ENCODE measurements around the gene FBXO10.

The FBXO10 gene

GRCh38 chr9:37542488-37542887, 33.7 kb downstream of the FBXO10 start:
- Histone ChIP-seq H3K4me3 (ENCODE audit: low read length, poor library complexity, severe bottlenecking) (no peak overlapping the region), H3K9me2 (replicated peaks; ENCODE audit: low read depth, low read length) (no peaks in the 10 kb centered on the region), H3K4me1 (ENCODE audit: insufficient read depth, low read length, poor library complexity, severe bottlenecking) (no peaks in the 10 kb centered on the region), H3K79me2 (ENCODE audit: insufficient read depth, low read length) (no peaks in the 10 kb centered on the region), H3K4me2 (ENCODE audit: low read depth, low read length, poor library complexity, severe bottlenecking) (no peak overlapping the region), H2AFZ (ENCODE audit: low read length) (no peak overlapping the region), H4K20me1 (ENCODE audit: insufficient read depth, low read length, poor library complexity, severe bottlenecking) (no peaks in the 10 kb centered on the region), H3K9ac (ENCODE audit: low read depth, low read length, poor library complexity, severe bottlenecking) (no peak overlapping the region), H3K36me3 (ENCODE audit: insufficient read depth, low read length) (peaks cover 37% of the 10 kb centered on the region; the same call in 1 of the 2 replicates), H3K27me3 (ENCODE audit: insufficient read depth, low read length, poor library complexity, severe bottlenecking) (no peaks in the 10 kb centered on the region), H3K9me3 (ENCODE audit: insufficient read depth, low read depth, low read length) (no peaks in the 10 kb centered on the region), H3F3A (ENCODE audit: low read depth) (no peaks in the 10 kb centered on the region)
- TF ChIP-seq CTCF (conservative IDR thresholded peaks at IDR 0.05; ENCODE audit: low read length) = no peak
- no peak for TF ChIP-seq EZH2phosphoT487 (IDR thresholded peaks at IDR 0.05; ENCODE audit: borderline replicate concordance)

GRCh38 chr9:37541465-37541864, 34.7 kb downstream of the FBXO10 start:
- no peaks in the 10 kb centered on the region for H3K9me3 ChIP-seq (ENCODE audit: insufficient read depth, low read depth, low read length)
- no peak overlapping the region for H3K4me2 ChIP-seq (ENCODE audit: low read depth, low read length, poor library complexity, severe bottlenecking)
- no peaks in the 10 kb centered on the region for H3F3A ChIP-seq (ENCODE audit: low read depth)
- TF ChIP-seq CTCF (conservative IDR thresholded peaks at IDR 0.05; ENCODE audit: low read length) = no peak
- no peak for TF ChIP-seq EZH2phosphoT487 (IDR thresholded peaks at IDR 0.05; ENCODE audit: borderline replicate concordance)
- no peak overlapping the region for H3K4me3 ChIP-seq (ENCODE audit: low read length, poor library complexity, severe bottlenecking)
- H3K27me3 ChIP-seq (ENCODE audit: insufficient read depth, low read length, poor library complexity, severe bottlenecking) = no peaks in the 10 kb centered on the region
- H3K36me3 ChIP-seq (ENCODE audit: insufficient read depth, low read length) = peaks cover 48% of the 10 kb centered on the region; the same call in 1 of the 2 replicates
- no peaks in the 10 kb centered on the region for H3K79me2 ChIP-seq (ENCODE audit: insufficient read depth, low read length)
- H3K4me1 ChIP-seq (ENCODE audit: insufficient read depth, low read length, poor library complexity, severe bottlenecking) = no peaks in the 10 kb centered on the region
- no peak overlapping the region for H2AFZ ChIP-seq (ENCODE audit: low read length)
- H4K20me1 ChIP-seq (ENCODE audit: insufficient read depth, low read length, poor library complexity, severe bottlenecking) = no peaks in the 10 kb centered on the region
- H3K9ac ChIP-seq (ENCODE audit: low read depth, low read length, poor library complexity, severe bottlenecking) = no peak overlapping the region
- H3K9me2 ChIP-seq (replicated peaks; ENCODE audit: low read depth, low read length) = no peaks in the 10 kb centered on the region

GRCh38 chr9:37540634-37541033, 35.5 kb downstream of the FBXO10 start:
- no peaks in the 10 kb centered on the region for H3F3A ChIP-seq (ENCODE audit: low read depth)
- no peaks in the 10 kb centered on the region for H3K79me2 ChIP-seq (ENCODE audit: insufficient read depth, low read length)
- no peaks in the 10 kb centered on the region for H3K27me3 ChIP-seq (ENCODE audit: insufficient read depth, low read length, poor library complexity, severe bottlenecking)
- no peak overlapping the region for H3K4me2 ChIP-seq (ENCODE audit: low read depth, low read length, poor library complexity, severe bottlenecking)
- peaks cover 54% of the 10 kb centered on the region; the same call in 1 of the 2 replicates for H3K36me3 ChIP-seq (ENCODE audit: insufficient read depth, low read length)
- no peaks in the 10 kb centered on the region for H3K9me2 ChIP-seq (replicated peaks; ENCODE audit: low read depth, low read length)
- no peak overlapping the region for H3K9ac ChIP-seq (ENCODE audit: low read depth, low read length, poor library complexity, severe bottlenecking)
- no peak overlapping the region for H3K4me3 ChIP-seq (ENCODE audit: low read length, poor library complexity, severe bottlenecking)
- no peaks in the 10 kb centered on the region for H3K9me3 ChIP-seq (ENCODE audit: insufficient read depth, low read depth, low read length)
- TF ChIP-seq CTCF (conservative IDR thresholded peaks at IDR 0.05; ENCODE audit: low read length) (no peak), EZH2phosphoT487 (IDR thresholded peaks at IDR 0.05; ENCODE audit: borderline replicate concordance) (no peak)
- H3K4me1 ChIP-seq (ENCODE audit: insufficient read depth, low read length, poor library complexity, severe bottlenecking) = no peaks in the 10 kb centered on the region
- no peaks in the 10 kb centered on the region for H4K20me1 ChIP-seq (ENCODE audit: insufficient read depth, low read length, poor library complexity, severe bottlenecking)
- H2AFZ ChIP-seq (ENCODE audit: low read length) = no peak overlapping the region
